Sciatic nerve (tissue), 2 donors: ENCODE results near the gene FOXB1. TPM values are rescaled to one million over a fixed set of nuclear protein-coding genes. Genes with fewer than 3 reads are reported as not detected.

Experiments
- ATAC-seq: fragments of 200-7000 bp; cut with Tn5 transposase; one replicate; pipeline ENCODE4 v1.9.1; 2020; ENCODE audit warnings: mild to moderate bottlenecking, moderate library complexity
- DNase-seq: peaks from one replicate; pipeline ENCODE4 v3.0.0-alpha.2; 2020; ENCODE audit warnings: low spot score
- intact Hi-C: fragments of 100-400 bp; cut with DNase I; formaldehyde crosslinking; loops from one replicate; pipeline ENCODE4 v1.14.2; 2022
- total RNA-seq: library from RNA; stranded (reverse); fragmentation: NEBNext Ultra II Directional; extraction: Animal tissue kit (Norgen Biotek cat#: 25700); gene quantifications from one replicate; pipeline ENCODE4 v1.2.1, GENCODE V29; 2021
- donor health status: DM: no; HTN: no; CAD: no.
- donor health status: DM: no; HTN: no; CAD: no.

The FOXB1 gene
- total RNA-seq, 1 donor from 2014 or later, result not detected

- ATAC-seq (no peak), DNase-seq (no peak)
- intact Hi-C loops, result no loop called here
Observed at GRCh38 chr15:60009980-60010732, 6.0 kb downstream of the FOXB1 start.

- no peak for ATAC-seq
- intact Hi-C loops, result no loop called here
- DNase-seq, result no peak
Observed at GRCh38 chr15:60010858-60011257, 6.7 kb downstream of the FOXB1 start.

GRCh38 chr15:60012695-60013094 lies 8.6 kb downstream of the FOXB1 start:
- intact Hi-C loops, result no loop called here
- DNase-seq (no peak), ATAC-seq (no peak)

GRCh38 chr15:60017538-60018520 lies 13.7 kb downstream of the FOXB1 start:
- DNase-seq, result no peak
- intact Hi-C loops, result no loop called here
- no peak for ATAC-seq

- intact Hi-C loops, result no loop called here
- DNase-seq, result no peak
- no peak for ATAC-seq
Observed at GRCh38 chr15:60020736-60021135, 16.6 kb downstream of the FOXB1 start.

GRCh38 chr15:60021589-60022378 lies 17.7 kb downstream of the FOXB1 start:
- DNase-seq, result no peak
- ATAC-seq, result no peak
- intact Hi-C loops, result no loop called here

GRCh38 chr15:60022379-60022741 lies 18.2 kb downstream of the FOXB1 start:
- intact Hi-C loops, result no loop called here
- no peak for ATAC-seq
- no peak for DNase-seq

GRCh38 chr15:60026555-60026954 lies 22.4 kb downstream of the FOXB1 start:
- no peak for DNase-seq
- ATAC-seq, result no peak

GRCh38 chr15:60035344-60035743 lies 31.2 kb downstream of the FOXB1 start:
- intact Hi-C loops, result no loop called here
- ATAC-seq, result no peak
- DNase-seq, result no peak

More at GRCh38 chr15:60026555-60026954, 22.4 kb downstream of the FOXB1 start:
- intact Hi-C loops, result no loop called here

- DNase-seq (no peak), ATAC-seq (no peak)
- intact Hi-C loops, result no loop called here
Observed at GRCh38 chr15:60039316-60039715, 35.2 kb downstream of the FOXB1 start.

- DNase-seq, result no peak
- intact Hi-C loops, result no loop called here
- ATAC-seq, result no peak
Observed at GRCh38 chr15:60043744-60044435, 39.8 kb downstream of the FOXB1 start.

GRCh38 chr15:60044636-60045270 lies 40.6 kb downstream of the FOXB1 start:
- intact Hi-C loops, result no loop called here
- DNase-seq (no peak), ATAC-seq (no peak)

- DNase-seq, result no peak
- ATAC-seq, result no peak
- intact Hi-C loops, result no loop called here
Observed at GRCh38 chr15:60047701-60048100, 43.6 kb downstream of the FOXB1 start.

GRCh38 chr15:60049948-60050347 lies 45.8 kb downstream of the FOXB1 start:
- intact Hi-C loops, result no loop called here
- ATAC-seq, result no peak

GRCh38 chr15:60052796-60053195 lies 48.7 kb downstream of the FOXB1 start:
- ATAC-seq, result no peak
- intact Hi-C loops, result no loop called here
- DNase-seq, result no peak

More at GRCh38 chr15:60049948-60050347, 45.8 kb downstream of the FOXB1 start:
- no peak for DNase-seq

- intact Hi-C loops, result no loop called here
- ATAC-seq (no peak), DNase-seq (no peak)
Observed at GRCh38 chr15:60054472-60054871, 50.4 kb downstream of the FOXB1 start.
